Mucosa of descending colon (tissue), 3 donors: ENCODE data around the gene CYB561D2. TPM values are rescaled to one million over a fixed set of nuclear protein-coding genes. Genes with fewer than 3 reads are reported as not detected.

Source experiments
- ATAC-seq: fragments of 200-7000 bp; cut with Tn5 transposase; one replicate; pipeline ENCODE4 v1.9.1; 2020; ENCODE audit warnings: mild to moderate bottlenecking, moderate library complexity
- DNase-seq, 3 donors: peaks; one replicate each; pipeline ENCODE4 v3.0.0-alpha.2; 2020
- H3K36me3 ChIP-seq: fragments of 200-600 bp; one replicate; pipeline ENCODE4 v1.8.0; 2021; ENCODE audit warnings: low read depth, mild to moderate bottlenecking
- H3K4me1 ChIP-seq: fragments of 200-600 bp; one replicate; pipeline ENCODE4 v1.8.0; 2021; ENCODE audit warnings: low read depth, mild to moderate bottlenecking
- H3K4me3 ChIP-seq: fragments of 200-600 bp; one replicate; pipeline ENCODE4 v1.8.0; 2021; ENCODE audit warnings: mild to moderate bottlenecking
- H3K9me3 ChIP-seq: fragments of 200-600 bp; one replicate; pipeline ENCODE4 v1.8.0; 2021; ENCODE audit warnings: mild to moderate bottlenecking
- intact Hi-C, 2 donors: fragments of 100-400 bp; cut with DNase I in 1 of 2; cut with micrococcal nuclease in 1 of 2; formaldehyde crosslinking; loops; one replicate each; pipeline versions ENCODE4 v1.11.0 to v1.11.1; 2022; cut with DNase I, micrococcal nuclease
- total RNA-seq, 3 donors: library from RNA; stranded (reverse); fragmentation: NEBNext Ultra II Directional in 2 of 3; extraction: Animal tissue kit (Norgen Biotek cat#: 25700) in 2 of 3; gene quantifications; one replicate each; pipeline versions ENCODE4 v1.2.1 to v1.2.4, GENCODE V29; 2021 to 2023
- TF ChIP-seq, protein P1 (sequence below): fragments of 200-600 bp; IDR thresholded peaks from one replicate; pipeline ENCODE4 v1.8.0; 2022; ENCODE audit warnings: antibody characterized with exemption, mild to moderate bottlenecking
- donor health status: DM: no; HTN: no; CAD: no; lungs with moderate emphysema.
- donor health status: DM: no; HTN: no; CAD: no.
- donor health status: DM: no; HTN: yes; CAD: no.

The CYB561D2 gene
- total RNA-seq, 3 donors from 2014 or later: 20.5 to 37.6 (median 36.7) TPM

DNA sequence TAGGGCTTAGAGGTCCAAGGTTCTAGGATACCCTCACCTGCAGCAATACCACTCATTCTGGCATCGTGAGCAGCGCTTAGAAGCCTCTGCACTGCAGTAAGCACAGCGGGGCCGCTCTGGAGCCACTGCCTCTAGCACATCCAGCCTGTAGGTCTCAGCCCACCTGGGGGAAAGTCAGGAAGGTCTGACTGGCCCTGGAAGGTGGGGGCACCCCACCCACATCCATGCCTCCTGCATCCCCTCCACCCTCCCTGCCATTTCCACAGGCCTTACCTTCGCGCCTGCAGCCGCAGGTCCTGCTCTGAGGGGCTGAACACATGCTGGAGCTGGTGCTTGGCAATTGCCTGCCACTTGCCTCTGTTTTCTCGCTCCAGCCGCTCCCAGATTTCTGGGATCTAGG is 9.1 kb upstream of the CYB561D2 start:
- ATAC-seq: no peak
- TF ChIP-seq, protein P1, sequence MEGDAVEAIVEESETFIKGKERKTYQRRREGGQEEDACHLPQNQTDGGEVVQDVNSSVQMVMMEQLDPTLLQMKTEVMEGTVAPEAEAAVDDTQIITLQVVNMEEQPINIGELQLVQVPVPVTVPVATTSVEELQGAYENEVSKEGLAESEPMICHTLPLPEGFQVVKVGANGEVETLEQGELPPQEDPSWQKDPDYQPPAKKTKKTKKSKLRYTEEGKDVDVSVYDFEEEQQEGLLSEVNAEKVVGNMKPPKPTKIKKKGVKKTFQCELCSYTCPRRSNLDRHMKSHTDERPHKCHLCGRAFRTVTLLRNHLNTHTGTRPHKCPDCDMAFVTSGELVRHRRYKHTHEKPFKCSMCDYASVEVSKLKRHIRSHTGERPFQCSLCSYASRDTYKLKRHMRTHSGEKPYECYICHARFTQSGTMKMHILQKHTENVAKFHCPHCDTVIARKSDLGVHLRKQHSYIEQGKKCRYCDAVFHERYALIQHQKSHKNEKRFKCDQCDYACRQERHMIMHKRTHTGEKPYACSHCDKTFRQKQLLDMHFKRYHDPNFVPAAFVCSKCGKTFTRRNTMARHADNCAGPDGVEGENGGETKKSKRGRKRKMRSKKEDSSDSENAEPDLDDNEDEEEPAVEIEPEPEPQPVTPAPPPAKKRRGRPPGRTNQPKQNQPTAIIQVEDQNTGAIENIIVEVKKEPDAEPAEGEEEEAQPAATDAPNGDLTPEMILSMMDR: no peak
- H3K4me3 ChIP-seq: no peak overlapping the region
- H3K4me1 ChIP-seq: peaks cover 38% of the 10 kb centered on the region
- intact Hi-C loops: no loop called here
- peak in 1 of 3 donors; percentile 45 for DNase-seq
- H3K36me3 ChIP-seq: no peaks in the 10 kb centered on the region
- no peaks in the 10 kb centered on the region for H3K9me3 ChIP-seq

DNA sequence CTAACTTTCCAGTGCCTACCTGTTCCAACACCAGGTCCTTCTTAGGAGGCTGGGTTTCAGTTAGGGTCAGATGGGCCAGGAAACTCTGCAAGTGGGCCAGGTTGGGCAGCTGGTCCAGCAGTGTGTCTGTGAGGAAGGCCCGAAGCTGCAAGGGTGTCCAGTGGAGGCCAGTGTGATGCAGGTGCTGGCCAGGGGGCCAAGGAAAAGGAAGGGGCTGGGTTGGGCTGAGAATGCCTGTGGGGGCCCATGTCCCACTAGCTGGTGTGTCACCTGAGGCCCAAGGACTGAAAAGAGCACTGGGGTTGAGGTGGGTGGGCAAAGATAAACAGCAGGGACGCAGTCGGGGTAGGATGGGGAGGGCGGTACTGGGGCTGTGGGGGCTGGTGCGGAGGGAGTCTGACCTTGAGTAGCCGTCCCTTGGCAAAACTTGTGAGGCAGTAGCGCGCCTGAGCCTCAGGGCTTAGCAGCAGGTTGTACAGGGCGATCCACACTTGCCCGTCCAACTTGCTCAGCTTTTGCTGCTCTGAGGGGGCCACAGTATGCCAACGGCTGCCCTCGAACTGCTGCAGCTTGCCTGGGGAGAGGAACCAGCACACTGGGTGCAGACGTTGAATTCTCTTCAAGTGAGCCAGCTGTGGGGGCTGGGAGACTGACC is 8.5 kb upstream of the CYB561D2 start:
- TF ChIP-seq, protein P1: no peak
- Histone ChIP-seq H3K36me3 (no peaks in the 10 kb centered on the region), H3K4me1 (peaks cover 38% of the 10 kb centered on the region), H3K9me3 (no peaks in the 10 kb centered on the region), H3K4me3 (no peak overlapping the region)
- no peak for ATAC-seq
- intact Hi-C loops: no loop called here
- DNase-seq: no peak

DNA sequence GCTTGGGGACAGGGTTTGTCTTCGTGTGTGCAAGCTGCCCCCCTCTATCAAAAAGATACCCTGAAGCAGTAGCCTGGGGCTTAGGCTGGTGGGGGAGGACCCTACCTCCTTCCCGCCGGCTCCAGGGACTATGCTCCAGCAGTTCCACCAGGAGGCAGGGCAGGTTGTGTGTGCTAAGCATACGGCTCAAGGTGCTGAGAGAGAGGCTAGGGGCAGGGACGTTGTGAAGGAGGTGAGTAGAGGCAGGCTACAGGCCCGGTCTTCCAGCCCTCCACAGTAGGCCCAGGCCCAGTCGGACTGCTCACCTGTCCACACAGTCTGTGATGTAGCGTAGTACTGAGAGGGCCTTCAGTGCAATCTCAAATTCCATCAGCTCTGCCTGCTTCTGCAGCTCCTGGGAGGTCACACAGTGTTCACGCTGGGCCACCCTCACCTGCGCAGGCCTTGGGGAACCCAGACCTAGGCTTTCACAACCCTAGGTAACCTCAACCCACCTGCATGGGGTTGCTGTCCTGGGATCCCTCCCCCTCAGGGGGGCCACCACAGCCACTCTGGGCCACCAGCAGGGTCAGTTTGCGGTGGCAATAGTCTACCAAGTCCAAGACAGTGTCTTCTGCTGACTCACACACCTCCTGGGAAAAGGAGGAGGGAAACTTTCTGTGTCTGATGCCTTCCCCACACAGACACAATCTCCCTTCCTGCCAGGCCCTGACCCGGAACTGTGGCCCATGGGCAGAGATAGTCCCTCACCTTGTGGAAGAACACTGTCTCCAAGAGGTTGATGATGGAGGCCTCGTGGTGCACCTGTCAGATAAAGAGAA is 7.6 kb upstream of the CYB561D2 start:
- no peak for DNase-seq
- intact Hi-C loops: no loop called here
- no peak overlapping the region for H3K4me3 ChIP-seq
- no peaks in the 10 kb centered on the region for H3K9me3 ChIP-seq
- no peak for ATAC-seq
- H3K4me1 ChIP-seq: peaks cover 34% of the 10 kb centered on the region
- no peaks in the 10 kb centered on the region for H3K36me3 ChIP-seq
- TF ChIP-seq, protein P1: no peak

DNA sequence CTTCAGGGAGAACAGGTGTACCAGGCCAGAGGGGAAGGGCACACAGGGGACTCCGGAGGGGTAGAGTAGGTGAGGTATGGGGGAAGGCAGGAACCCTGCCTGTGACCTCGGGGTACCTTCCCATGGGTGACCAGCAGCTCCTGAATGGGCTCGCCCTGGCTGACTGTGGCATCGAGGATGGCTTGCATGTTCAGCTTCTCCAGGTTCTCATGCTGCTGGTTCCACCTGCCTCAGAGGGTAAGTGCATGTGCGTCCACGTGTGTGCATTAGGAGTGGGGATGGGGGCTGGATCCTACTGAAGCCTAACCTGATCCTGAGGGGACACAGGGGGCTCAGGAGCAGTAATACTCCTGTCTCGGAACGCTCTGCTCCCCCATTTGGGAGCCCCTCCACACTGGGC is 5.7 kb upstream of the CYB561D2 start:
- peaks cover 31% of the 10 kb centered on the region for H3K4me1 ChIP-seq
- intact Hi-C loops: loop anchor here in 1 of 2 donors (5.0 kb wide), 1 partner anchor 197 kb away; no protein-coding TSS in a partner anchor
- no peaks in the 10 kb centered on the region for H3K9me3 ChIP-seq
- no peak overlapping the region for H3K4me3 ChIP-seq
- DNase-seq (no peak), ATAC-seq (no peak)
- H3K36me3 ChIP-seq: no peaks in the 10 kb centered on the region
- TF ChIP-seq, protein P1: no peak

DNA sequence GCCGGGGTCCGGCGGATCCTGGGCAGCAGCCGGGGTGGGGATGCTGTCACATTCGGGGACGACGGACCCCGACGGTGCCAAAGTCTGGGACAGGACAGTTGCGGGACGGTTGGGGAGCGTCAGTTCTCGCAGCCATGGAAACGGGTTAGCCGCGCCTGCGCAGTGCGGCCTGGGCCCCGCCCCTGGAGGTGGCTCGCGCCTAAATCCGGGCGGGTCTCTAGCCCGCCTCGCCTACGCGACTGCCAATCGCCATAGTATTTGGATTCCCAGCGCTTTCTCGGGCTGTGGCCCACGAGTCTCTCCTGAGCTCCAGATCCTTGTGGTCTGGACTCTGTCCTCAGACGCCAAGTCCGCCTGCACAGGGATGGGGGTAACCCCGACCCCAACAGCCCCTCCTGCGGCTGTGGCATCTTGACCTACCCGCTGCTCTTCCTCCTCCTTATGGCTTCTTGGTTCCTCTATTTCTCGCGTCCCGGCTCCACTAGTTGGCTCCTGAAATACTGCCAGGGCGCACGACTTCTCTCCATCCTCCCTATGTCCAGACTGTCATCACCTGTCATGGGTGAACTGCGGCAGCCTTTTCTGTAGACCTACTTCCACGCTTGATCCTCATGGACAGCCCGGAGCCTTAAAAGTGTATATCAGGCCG is 5.0 kb upstream of the CYB561D2 start, which contains the start of gene ZMYND10:
Gene ZMYND10 (minus strand): TSS at position 147 of the 649 bp plus-strand sequence. CDS start 153 bp downstream, outside the sequence.
- Histone ChIP-seq H3K36me3 (no peaks in the 10 kb centered on the region), H3K4me1 (peaks cover 27% of the 10 kb centered on the region), H3K9me3 (no peaks in the 10 kb centered on the region), H3K4me3 (no peak within 1 kb of the TSS)
- DNase-seq (peak; percentile 78 to 87 (median 84)), ATAC-seq (peak; percentile 53)
- intact Hi-C loops: loop anchor here in 1 of 2 donors (5.0 kb wide), 1 partner anchor 197 kb away; no protein-coding TSS in a partner anchor
- TF ChIP-seq, protein P1: no peak
